Measurements from ENCODE around the gene NSFL1C. TPM values are rescaled to one million over a fixed set of nuclear protein-coding genes. Genes with fewer than 3 reads are reported as not detected.
"Not testable (repeated sequence)": the region's sequence is repeated elsewhere in the genome, so short reads cannot be mapped to it uniquely, and the experiment has no call there.

The NSFL1C gene
- total RNA-seq, 1 experiment from 2014 or later, result 81.6 TPM

- DNase-seq (ENCODE audit: low spot score), result peak; percentile 62
Observed at GRCh38 chr20:1423625-1424106, 43.0 kb downstream of the NSFL1C start.

- no peak for DNase-seq (ENCODE audit: low spot score)
Observed at GRCh38 chr20:1423206-1423605, 43.4 kb downstream of the NSFL1C start.

GRCh38 chr20:1422753-1423152 lies 43.9 kb downstream of the NSFL1C start:
- DNase-seq (ENCODE audit: low spot score), result peak; percentile 55

- no peak for DNase-seq (ENCODE audit: low spot score)
Observed at GRCh38 chr20:1420066-1420465, 46.6 kb downstream of the NSFL1C start.

- DNase-seq (ENCODE audit: low spot score), result peak; percentile 69
Observed at GRCh38 chr20:1418350-1418749, 48.3 kb downstream of the NSFL1C start.

GRCh38 chr20:1417790-1418189 lies 48.9 kb downstream of the NSFL1C start:
- DNase-seq (ENCODE audit: low spot score), result no peak

GRCh38 chr20:1417273-1417672 lies 49.4 kb downstream of the NSFL1C start:
- peak; percentile 97 for DNase-seq (ENCODE audit: low spot score)

- peak; percentile 100 for DNase-seq (ENCODE audit: low spot score)
Observed at GRCh38 chr20:1415667-1416468, 50.8 kb downstream of the NSFL1C start.

- no peak for DNase-seq (ENCODE audit: low spot score)
Observed at GRCh38 chr20:1414982-1415381, 51.7 kb downstream of the NSFL1C start.

- DNase-seq (ENCODE audit: low spot score), result no peak
Observed at GRCh38 chr20:1405801-1406200, 60.8 kb downstream of the NSFL1C start.

GRCh38 chr20:1403624-1404023 lies 63.0 kb downstream of the NSFL1C start:
- DNase-seq (ENCODE audit: low spot score), result no peak

GRCh38 chr20:1402149-1402548 lies 64.5 kb downstream of the NSFL1C start:
- peak; percentile 98 for DNase-seq (ENCODE audit: low spot score)

- no peak for DNase-seq (ENCODE audit: low spot score)
Observed at GRCh38 chr20:1401451-1401907, 65.2 kb downstream of the NSFL1C start.

GRCh38 chr20:1399678-1400366 lies 66.8 kb downstream of the NSFL1C start:
- DNase-seq (ENCODE audit: low spot score), result peak; percentile 93

- not testable (repeated sequence) for DNase-seq (ENCODE audit: low spot score)
Observed at GRCh38 chr20:1398185-1398584, 68.5 kb downstream of the NSFL1C start.

- DNase-seq (ENCODE audit: low spot score), result no peak
Observed at GRCh38 chr20:1397710-1398109, 68.9 kb downstream of the NSFL1C start.

GRCh38 chr20:1396702-1397101 lies 69.9 kb downstream of the NSFL1C start:
- peak; percentile 77 for DNase-seq (ENCODE audit: low spot score)

- DNase-seq (ENCODE audit: low spot score), result peak; percentile 60
Observed at GRCh38 chr20:1396264-1396663, 70.4 kb downstream of the NSFL1C start.

- DNase-seq (ENCODE audit: low spot score), result no peak
Observed at GRCh38 chr20:1394686-1395085, 72.0 kb downstream of the NSFL1C start.

- no peak for DNase-seq (ENCODE audit: low spot score)
Observed at GRCh38 chr20:1393507-1393882, 73.2 kb downstream of the NSFL1C start.

- DNase-seq (ENCODE audit: low spot score), result peak; percentile 88
Observed at GRCh38 chr20:1392693-1393506, 73.7 kb downstream of the NSFL1C start, which contains the start of gene FKBP1A. FKBP1A (minus strand) TSS chr20:1393054; CDS start chr20:1392998, 56 bp downstream.

- DNase-seq (ENCODE audit: low spot score), result no peak
Observed at GRCh38 chr20:1392443-1392692, 74.3 kb downstream of the NSFL1C start.
